GM04503 (cell line): ENCODE data around the gene TRPV5.

ENCODE experiments used
- DNase-seq: peaks from one replicate; pipeline ENCODE4 v3.0.0-alpha.2; 2012; ENCODE audit warnings: low read depth

TRPV5 gene

GRCh38 chr7:142940966-142941535 is 7.5 kb upstream of the TRPV5 start:
- no peak for DNase-seq

GRCh38 chr7:142939226-142939910 is 5.8 kb upstream of the TRPV5 start, which contains the start of gene LLCFC1:
TSS of gene LLCFC1 (plus strand) at chr7:142939484. CDS start at chr7:142939622, 138 bp downstream.
- no peak for DNase-seq

- no peak for DNase-seq
These were observed 5.1 kb upstream of the TRPV5 start for GRCh38 chr7:142938611-142939010.

GRCh38 chr7:142935941-142936565 is 2.5 kb upstream of the TRPV5 start:
- no peak for DNase-seq

GRCh38 chr7:142934056-142934455 is 510 bp upstream of the TRPV5 start:
- DNase-seq: no peak

GRCh38 chr7:142933092-142933475 is 462 bp downstream of the TRPV5 start:
- DNase-seq: no peak

- DNase-seq: no peak
These were observed 1.0 kb downstream of the TRPV5 start for GRCh38 chr7:142932386-142933091.

- DNase-seq: no peak
These were observed 3.3 kb downstream of the TRPV5 start for GRCh38 chr7:142930126-142930730.

- DNase-seq: no peak
These were observed 5.6 kb downstream of the TRPV5 start for GRCh38 chr7:142927949-142928348.

- DNase-seq: no peak
These were observed 6.3 kb downstream of the TRPV5 start for GRCh38 chr7:142927085-142927745.

GRCh38 chr7:142925413-142925812 is 8.1 kb downstream of the TRPV5 start:
- DNase-seq: no peak

GRCh38 chr7:142923391-142923790 is 10.2 kb downstream of the TRPV5 start:
- DNase-seq: no peak

GRCh38 chr7:142919656-142920055 is 13.9 kb downstream of the TRPV5 start:
- no peak for DNase-seq

GRCh38 chr7:142918901-142919300 is 14.6 kb downstream of the TRPV5 start:
- no peak for DNase-seq

- no peak for DNase-seq
These were observed 16.1 kb downstream of the TRPV5 start for GRCh38 chr7:142917447-142917846.

- DNase-seq: no peak
These were observed 17.0 kb downstream of the TRPV5 start for GRCh38 chr7:142916508-142916907.

GRCh38 chr7:142915315-142915714 is 18.2 kb downstream of the TRPV5 start:
- no peak for DNase-seq

GRCh38 chr7:142914121-142914520 is 19.4 kb downstream of the TRPV5 start:
- no peak for DNase-seq

- no peak for DNase-seq
These were observed 20.0 kb downstream of the TRPV5 start for GRCh38 chr7:142913566-142913965.

- no peak for DNase-seq
These were observed 20.5 kb downstream of the TRPV5 start for GRCh38 chr7:142913051-142913450.

- no peak for DNase-seq
These were observed 23.1 kb downstream of the TRPV5 start for GRCh38 chr7:142910481-142910880.

GRCh38 chr7:142910031-142910433 is 23.5 kb downstream of the TRPV5 start:
- DNase-seq: no peak
